ENCODE measurements around the gene ARHGAP33. TPM values are rescaled to one million over a fixed set of nuclear protein-coding genes. Genes with fewer than 3 reads are reported as not detected.
A peak's percentile ranks its signal among the peaks of the same experiment; 100 is the strongest.

The ARHGAP33 gene
- polyA plus RNA-seq, 1 of the 3 experiments (the other 2 are of a cell fraction), result 7.8 TPM

- no peaks in the 10 kb centered on the region for H3K9me3 ChIP-seq
- peak overlapping the region; percentile 59 to 76 for H3K4me3 ChIP-seq (ENCODE audit: low read depth in 2 of 2, low read length in 1 of 2)
- TF ChIP-seq RCOR1 (IDR thresholded peaks at IDR 0.05; ENCODE audit: low read length), result no peak
- no peak for TF ChIP-seq ELF1 (IDR thresholded peaks at IDR 0.05)
- TF ChIP-seq IRF3 (IDR thresholded peaks at IDR 0.05; ENCODE audit: low read depth, low read length), result no peak
- TF ChIP-seq CHD2 (IDR thresholded peaks at IDR 0.05; ENCODE audit: low read length, partially characterized antibody), result no peak
- no peak for TF ChIP-seq PBX3 (IDR thresholded peaks at IDR 0.05)
- no peak for TF ChIP-seq FOXJ3 (CRISPR knock-in tag; IDR thresholded peaks at IDR 0.05)
- no peak for TF ChIP-seq FOXM1 (IDR thresholded peaks at IDR 0.05; ENCODE audit: low read depth)
- no peak for TF ChIP-seq NRF1 (IDR thresholded peaks at IDR 0.05; ENCODE audit: low read depth, low read length)
- no peak for TF ChIP-seq POLR2AphosphoS5 (IDR thresholded peaks at IDR 0.05; ENCODE audit: low read depth, low read length)
- no peak for TF ChIP-seq RXRA (IDR thresholded peaks at IDR 0.05; ENCODE audit: borderline replicate concordance, low read depth)
- TF ChIP-seq NFIC (IDR thresholded peaks at IDR 0.05; ENCODE audit: borderline replicate concordance), result no peak
- no peak for TF ChIP-seq TEAD4 (IDR thresholded peaks at IDR 0.05; ENCODE audit: borderline replicate concordance, insufficient read depth)
- TF ChIP-seq SMC3 (IDR thresholded peaks at IDR 0.05; ENCODE audit: low read depth, low read length), result no peak
- TF ChIP-seq FOSL2 (IDR thresholded peaks at IDR 0.05; ENCODE audit: borderline replicate concordance, low read depth), result no peak
- no peak for TF ChIP-seq CTCF (IDR thresholded peaks at IDR 0.05)
- TF ChIP-seq ZBTB33 (IDR thresholded peaks at IDR 0.05; ENCODE audit: borderline replicate concordance, low read depth), result no peak
- no peak for TF ChIP-seq EZH2phosphoT487 (IDR thresholded peaks at IDR 0.05; ENCODE audit: borderline replicate concordance, low read depth)
- peak overlapping the region; percentile 90 for H3K4me2 ChIP-seq
- 10% methylated on average over 14 of the region's 16 CpGs for WGBS (ENCODE audit: low lambda C conversion rate)
- peaks cover 8% of the 10 kb centered on the region for H3F3A ChIP-seq (replicated peaks; ENCODE audit: insufficient read depth)
- POLR2A ChIA-PET, result interaction anchor here (0.6 kb wide), 2 partner anchors 12 to 131 kb away, joined by 3 to 5 read pairs; no protein-coding TSS in a partner anchor
- H3K27me3 ChIP-seq (ENCODE audit: insufficient read depth), result no peaks in the 10 kb centered on the region
- H2AFZ ChIP-seq (ENCODE audit: low read depth), result peak overlapping the region; percentile 76; the same call in 1 of the 2 replicates
- H4K20me1 ChIP-seq (ENCODE audit: insufficient read depth), result no peaks in the 10 kb centered on the region
- no peak overlapping the region for H3K27ac ChIP-seq (ENCODE audit: low read depth in 2 of 2, low read length in 1 of 2)
- no peak overlapping the region for H3K9ac ChIP-seq
- CTCF ChIA-PET, result interaction anchor here (1.1 kb wide), 1 partner anchor 157 kb away, joined by 3 read pairs; no protein-coding TSS in a partner anchor
- peaks cover 0 to 12% of the 10 kb centered on the region in 2 experiments; a peak in 2 of 4 replicates for H3K4me1 ChIP-seq (ENCODE audit: control insufficient read depth in 1 of 2, insufficient read depth in 2 of 2, low read depth in 1 of 2, low read length in 1 of 2)
- peaks cover 13% of the 10 kb centered on the region; the same call in 1 of the 2 replicates for H3K79me2 ChIP-seq (ENCODE audit: insufficient read depth)
- H3K36me3 ChIP-seq (replicated peaks in 1 of 2; ENCODE audit: control insufficient read depth in 1 of 2, insufficient read depth in 2 of 2, low read length in 1 of 2), result no peaks in the 10 kb centered on the region
- DNase-seq, result no peak
- H3K9me2 ChIP-seq, result no peaks in the 10 kb centered on the region
These were observed 904 bp upstream of the ARHGAP33 start for GRCh38 chr19:35774274-35775045.
